GM21786 (cell line): ENCODE results near the gene ALK.

Experiments used
- ATAC-seq: cut with Tn5 transposase; IDR thresholded peaks from one replicate; pipeline ENCODE4 v1.9.1; 2021; ENCODE audit not compliant: unreplicated experiment

The ALK gene

GRCh38 chr2:29662861-29663260 lies 258.5 kb downstream of the ALK start:
- no peak for ATAC-seq

GRCh38 chr2:29660201-29660600 lies 261.2 kb downstream of the ALK start:
- no peak for ATAC-seq

GRCh38 chr2:29659178-29659577 lies 262.2 kb downstream of the ALK start:
- no peak for ATAC-seq

- ATAC-seq = no peak
Measured at GRCh38 chr2:29657674-29658073, 263.7 kb downstream of the ALK start.

GRCh38 chr2:29655391-29656086 lies 265.8 kb downstream of the ALK start:
- no peak for ATAC-seq

- ATAC-seq = no peak
Measured at GRCh38 chr2:29650631-29651097, 270.7 kb downstream of the ALK start.

GRCh38 chr2:29644949-29645348 lies 276.4 kb downstream of the ALK start:
- no peak for ATAC-seq

- no peak for ATAC-seq
Measured at GRCh38 chr2:29643196-29643595, 278.2 kb downstream of the ALK start.

- ATAC-seq = no peak
Measured at GRCh38 chr2:29640360-29640759, 281.0 kb downstream of the ALK start.

GRCh38 chr2:29638641-29639040 lies 282.7 kb downstream of the ALK start:
- no peak for ATAC-seq

GRCh38 chr2:29634916-29635315 lies 286.5 kb downstream of the ALK start:
- no peak for ATAC-seq

- ATAC-seq = no peak
Measured at GRCh38 chr2:29632018-29632417, 289.4 kb downstream of the ALK start.

- no peak for ATAC-seq
Measured at GRCh38 chr2:29629495-29629894, 291.9 kb downstream of the ALK start.

- no peak for ATAC-seq
Measured at GRCh38 chr2:29628862-29629261, 292.5 kb downstream of the ALK start.

GRCh38 chr2:29628108-29628745 lies 293.2 kb downstream of the ALK start:
- ATAC-seq = no peak

- ATAC-seq = no peak
Measured at GRCh38 chr2:29627279-29627711, 294.1 kb downstream of the ALK start.

- no peak for ATAC-seq
Measured at GRCh38 chr2:29620890-29621289, 300.5 kb downstream of the ALK start.

- no peak for ATAC-seq
Measured at GRCh38 chr2:29619689-29620088, 301.7 kb downstream of the ALK start.

- ATAC-seq = no peak
Measured at GRCh38 chr2:29618024-29618423, 303.4 kb downstream of the ALK start.

- ATAC-seq = no peak
Measured at GRCh38 chr2:29617351-29617750, 304.0 kb downstream of the ALK start.

- no peak for ATAC-seq
Measured at GRCh38 chr2:29616569-29616968, 304.8 kb downstream of the ALK start.

GRCh38 chr2:29615841-29616240 lies 305.5 kb downstream of the ALK start:
- ATAC-seq = no peak

GRCh38 chr2:29615183-29615582 lies 306.2 kb downstream of the ALK start:
- no peak for ATAC-seq
